ENCODE data around the gene VSIG10L2. TPM values are rescaled to one million over a fixed set of nuclear protein-coding genes. Genes with fewer than 3 reads are reported as not detected.

VSIG10L2 gene
- total RNA-seq, 6 experiments from 2014 or later: 0.06 TPM; not detected in 5

DNA sequence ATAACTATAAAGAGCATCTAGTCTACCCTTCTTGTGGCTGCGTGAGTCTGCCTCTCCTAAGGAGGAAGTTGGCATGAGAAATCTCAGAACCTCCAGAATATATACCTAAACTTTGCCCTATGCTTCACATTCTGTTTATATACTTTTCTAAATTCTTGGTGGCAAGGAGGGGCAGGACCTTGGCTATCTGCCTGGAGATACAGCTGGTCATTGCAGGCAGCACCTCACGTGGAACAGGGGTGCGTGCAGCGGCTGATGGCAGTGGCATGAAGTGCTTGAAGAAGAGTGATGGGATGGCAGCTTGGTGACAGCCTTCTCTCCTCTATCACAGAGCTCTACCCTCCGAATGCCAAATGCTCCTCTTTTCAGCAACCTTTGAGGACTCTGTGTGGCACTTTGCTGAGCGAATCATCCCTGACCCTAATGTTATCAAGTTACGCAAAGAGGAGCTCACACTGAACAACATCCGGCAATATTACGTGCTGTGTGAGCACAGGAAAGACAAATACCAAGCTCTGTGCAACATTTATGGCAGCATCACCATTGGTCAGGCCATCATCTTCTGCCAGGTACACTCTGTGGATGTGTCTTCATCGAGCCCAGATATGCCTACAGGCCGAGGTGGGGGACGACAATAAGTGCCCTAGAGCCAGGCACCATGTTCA lies 29.0 kb upstream of the VSIG10L2 start:
- TF ChIP-seq, protein P1, sequence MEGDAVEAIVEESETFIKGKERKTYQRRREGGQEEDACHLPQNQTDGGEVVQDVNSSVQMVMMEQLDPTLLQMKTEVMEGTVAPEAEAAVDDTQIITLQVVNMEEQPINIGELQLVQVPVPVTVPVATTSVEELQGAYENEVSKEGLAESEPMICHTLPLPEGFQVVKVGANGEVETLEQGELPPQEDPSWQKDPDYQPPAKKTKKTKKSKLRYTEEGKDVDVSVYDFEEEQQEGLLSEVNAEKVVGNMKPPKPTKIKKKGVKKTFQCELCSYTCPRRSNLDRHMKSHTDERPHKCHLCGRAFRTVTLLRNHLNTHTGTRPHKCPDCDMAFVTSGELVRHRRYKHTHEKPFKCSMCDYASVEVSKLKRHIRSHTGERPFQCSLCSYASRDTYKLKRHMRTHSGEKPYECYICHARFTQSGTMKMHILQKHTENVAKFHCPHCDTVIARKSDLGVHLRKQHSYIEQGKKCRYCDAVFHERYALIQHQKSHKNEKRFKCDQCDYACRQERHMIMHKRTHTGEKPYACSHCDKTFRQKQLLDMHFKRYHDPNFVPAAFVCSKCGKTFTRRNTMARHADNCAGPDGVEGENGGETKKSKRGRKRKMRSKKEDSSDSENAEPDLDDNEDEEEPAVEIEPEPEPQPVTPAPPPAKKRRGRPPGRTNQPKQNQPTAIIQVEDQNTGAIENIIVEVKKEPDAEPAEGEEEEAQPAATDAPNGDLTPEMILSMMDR (IDR thresholded peaks at IDR 0.05): no peak
- TF ChIP-seq POLR2A (IDR thresholded peaks at IDR 0.05): no peak
- 61% methylated on average over 8 of the region's 12 CpGs for WGBS (ENCODE audit: insufficient coverage, low coverage, low lambda C conversion rate, missing lambda C conversion rate)
- no peak overlapping the region for H3K27ac ChIP-seq
- H3K9me3 ChIP-seq: no peaks in the 10 kb centered on the region
- H3K36me3 ChIP-seq: no peaks in the 10 kb centered on the region
- no peaks in the 10 kb centered on the region for H3K27me3 ChIP-seq
- no peaks in the 10 kb centered on the region for H3K4me1 ChIP-seq
- no peak for DNase-seq
- H3K4me3 ChIP-seq: no peak overlapping the region
- no peak for ATAC-seq
- intact Hi-C loops (cut with DNase I): no loop called here

DNA sequence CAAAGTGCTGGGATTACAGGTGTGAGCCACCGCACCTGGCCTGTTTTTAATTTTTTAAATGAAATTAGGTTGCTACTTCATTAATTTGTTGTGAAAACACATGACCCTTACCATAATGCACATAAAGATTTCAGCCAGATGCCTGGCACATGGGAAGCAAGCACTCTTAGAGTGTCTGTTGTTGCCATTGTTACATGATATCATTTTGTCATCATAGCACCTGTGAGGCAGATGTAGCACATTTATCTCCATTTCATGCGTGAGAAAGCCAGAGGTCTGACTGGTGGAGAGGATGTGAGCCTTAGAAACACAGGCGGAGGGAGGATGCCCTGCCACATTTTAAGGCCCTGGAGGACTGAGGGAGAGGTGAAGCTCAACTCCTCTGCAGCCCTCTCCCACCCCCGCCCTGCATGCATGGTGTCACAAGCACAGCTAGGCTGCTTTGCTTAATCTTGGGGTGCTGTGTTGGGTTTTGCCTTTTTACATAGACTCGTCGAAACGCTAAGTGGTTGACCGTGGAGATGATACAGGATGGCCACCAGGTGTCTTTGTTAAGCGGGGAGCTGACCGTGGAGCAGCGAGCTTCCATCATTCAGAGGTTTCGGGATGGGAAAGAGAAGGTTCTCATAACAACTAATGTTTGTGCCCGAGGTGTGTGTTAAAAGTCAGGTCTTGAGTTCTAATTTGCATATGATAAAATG lies 27.6 kb upstream of the VSIG10L2 start:
- no peak for DNase-seq
- 55% methylated on average over 8 of the region's 13 CpGs for WGBS (ENCODE audit: insufficient coverage, low coverage, low lambda C conversion rate, missing lambda C conversion rate)
- no peak overlapping the region for H3K4me3 ChIP-seq
- TF ChIP-seq, protein P1 (IDR thresholded peaks at IDR 0.05): no peak
- TF ChIP-seq POLR2A (IDR thresholded peaks at IDR 0.05): no peak
- H3K4me1 ChIP-seq: no peaks in the 10 kb centered on the region
- ATAC-seq: no peak
- no peak overlapping the region for H3K27ac ChIP-seq
- no peaks in the 10 kb centered on the region for H3K36me3 ChIP-seq
- H3K27me3 ChIP-seq: no peaks in the 10 kb centered on the region
- intact Hi-C loops (cut with DNase I): no loop called here
- no peaks in the 10 kb centered on the region for H3K9me3 ChIP-seq

DNA sequence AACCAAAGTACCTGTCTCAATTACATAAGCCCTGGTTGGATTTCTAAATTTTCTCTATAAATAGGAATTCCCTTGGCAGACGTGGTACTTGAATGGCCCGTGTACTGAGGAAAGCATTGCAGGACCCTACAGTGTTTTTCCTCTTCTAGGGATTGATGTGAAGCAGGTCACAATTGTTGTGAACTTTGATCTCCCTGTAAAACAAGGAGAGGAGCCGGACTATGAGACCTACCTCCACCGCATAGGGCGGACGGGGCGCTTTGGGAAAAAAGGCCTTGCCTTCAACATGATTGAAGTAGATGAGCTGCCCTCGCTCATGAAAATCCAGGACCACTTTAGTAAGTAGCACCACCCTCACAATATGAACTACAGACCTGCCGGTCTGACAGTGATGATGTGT lies 24.8 kb upstream of the VSIG10L2 start:
- no peak for DNase-seq
- no peak for TF ChIP-seq POLR2A (IDR thresholded peaks at IDR 0.05)
- TF ChIP-seq, protein P1 (IDR thresholded peaks at IDR 0.05): no peak

DNA sequence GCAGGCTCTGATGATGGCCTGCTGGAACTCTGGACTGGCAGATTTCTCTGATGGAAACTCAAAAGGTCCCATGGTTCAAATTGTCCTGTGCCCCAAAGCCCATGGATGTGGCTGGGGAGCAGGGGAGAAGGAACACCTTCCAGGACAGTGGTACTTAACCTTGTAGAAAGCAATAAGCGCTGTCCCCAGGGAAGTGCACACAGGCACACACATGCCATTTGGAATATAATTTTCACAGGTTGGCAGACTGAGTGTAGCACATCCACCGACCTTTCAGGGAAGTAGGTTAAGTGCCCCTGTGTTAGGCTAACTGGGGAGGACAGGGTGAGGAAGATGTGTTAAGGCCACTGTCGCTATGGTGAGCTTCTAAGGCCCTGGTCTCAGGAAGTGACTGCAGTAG lies 23.7 kb upstream of the VSIG10L2 start:
- intact Hi-C loops (cut with DNase I): loop anchor here (5.0 kb wide), 1 partner anchor 270 kb away; no protein-coding TSS in a partner anchor
- ATAC-seq: no peak
- DNase-seq: no peak
- 57% methylated on average over 1 of the region's 3 CpGs for WGBS (ENCODE audit: insufficient coverage, low coverage, low lambda C conversion rate, missing lambda C conversion rate)
- Histone ChIP-seq H3K27ac (no peak overlapping the region), H3K27me3 (no peaks in the 10 kb centered on the region), H3K36me3 (no peaks in the 10 kb centered on the region), H3K4me3 (no peak overlapping the region), H3K4me1 (peaks cover 0 to 14% (median 0%) of the 10 kb centered on the region in 4 donors), H3K9me3 (no peaks in the 10 kb centered on the region)
- TF ChIP-seq POLR2A (IDR thresholded peaks at IDR 0.05): no peak
- TF ChIP-seq, protein P1 (IDR thresholded peaks at IDR 0.05): no peak

More for the DNA sequence above, 24.8 kb upstream of the VSIG10L2 start:
- no peaks in the 10 kb centered on the region for H3K27me3 ChIP-seq
- H3K4me1 ChIP-seq: peaks cover 0 to 14% (median 0%) of the 10 kb centered on the region in 4 donors
- 36% methylated on average over 3 of the region's 9 CpGs for WGBS (ENCODE audit: insufficient coverage, low coverage, low lambda C conversion rate, missing lambda C conversion rate)
- H3K9me3 ChIP-seq: no peaks in the 10 kb centered on the region
- H3K36me3 ChIP-seq: no peaks in the 10 kb centered on the region
- no peak overlapping the region for H3K27ac ChIP-seq
- no peak overlapping the region for H3K4me3 ChIP-seq
- no peak for ATAC-seq
- intact Hi-C loops (cut with DNase I): loop anchor here (5.0 kb wide), 1 partner anchor 271 kb away; no protein-coding TSS in a partner anchor

Measured in right lobe of liver (tissue), 6 donors.